Measurements from ENCODE around the gene RASSF4.

The RASSF4 gene

GRCh38 chr10:44926751-44927351 lies 32.8 kb upstream of the RASSF4 start:
- peak; percentile 20 for DNase-seq

DNA sequence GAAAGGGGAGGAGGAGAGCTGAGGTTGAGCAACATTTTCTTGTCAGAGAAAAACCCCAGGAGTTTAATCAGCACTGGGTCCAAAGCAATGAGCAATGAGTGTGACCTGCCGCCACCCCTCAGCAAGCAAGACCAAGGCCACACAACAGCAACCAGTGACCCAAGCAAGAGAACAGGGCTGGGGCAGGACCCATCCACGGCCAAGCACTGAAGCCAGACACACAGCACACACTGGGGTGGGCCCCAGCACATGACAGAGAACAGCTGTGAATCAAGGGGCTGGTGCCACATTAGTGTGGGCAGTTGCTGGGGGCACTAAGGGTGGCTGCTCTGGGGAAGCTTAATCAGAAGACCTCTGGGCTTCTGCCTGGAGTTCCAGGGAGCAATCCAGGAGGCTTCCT lies 32.2 kb upstream of the RASSF4 start:
- DNase-seq, result no peak

- DNase-seq, result no peak
Observed at GRCh38 chr10:44928462-44928861, 31.1 kb upstream of the RASSF4 start.

DNA sequence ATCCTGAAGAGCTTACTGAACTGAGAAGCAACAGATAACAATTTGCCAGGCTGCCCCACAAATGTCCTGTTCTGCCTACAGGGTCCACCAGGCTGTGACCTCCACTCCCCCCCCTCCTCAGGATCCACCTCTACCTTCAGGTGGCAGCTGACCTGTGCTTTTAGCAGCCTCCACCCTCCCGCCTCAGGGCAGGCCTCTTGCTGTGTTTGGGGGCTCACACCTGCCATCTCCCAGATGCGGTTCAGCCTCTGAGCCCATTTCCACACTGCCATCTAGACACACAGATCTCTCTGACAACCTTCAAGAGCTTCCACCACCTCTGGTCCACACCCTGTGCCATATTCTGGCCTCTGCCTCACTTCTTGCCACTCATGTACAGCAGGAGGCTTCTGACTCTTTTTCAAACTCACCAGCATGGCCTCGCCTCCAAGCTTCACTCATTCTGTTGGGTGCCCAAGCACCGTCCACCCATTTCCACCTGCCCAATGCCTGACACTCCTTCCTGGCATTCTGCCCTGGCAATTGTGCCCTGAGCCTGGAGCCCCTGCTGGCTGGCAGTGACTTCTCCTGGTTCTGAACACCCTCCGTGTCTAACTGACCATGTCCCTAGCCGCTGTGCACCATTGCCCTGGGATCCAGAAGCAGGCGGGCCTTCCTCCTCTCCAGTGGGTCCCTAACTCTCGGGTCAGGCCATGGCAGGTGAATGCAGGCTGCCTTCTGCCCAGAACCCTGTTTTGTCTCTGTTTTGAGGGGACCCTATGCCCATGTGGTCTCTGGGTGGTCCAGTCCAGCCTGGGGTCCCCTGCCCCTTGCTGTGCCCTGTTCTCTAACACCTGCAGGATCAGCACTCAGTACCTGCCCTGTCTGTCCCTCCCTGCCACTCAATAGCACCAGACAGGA lies 30.0 kb upstream of the RASSF4 start:
- no peak for DNase-seq

GRCh38 chr10:44930904-44931620 lies 28.5 kb upstream of the RASSF4 start:
- no peak for DNase-seq

GRCh38 chr10:44931621-44932516 lies 27.7 kb upstream of the RASSF4 start:
- DNase-seq, result no peak

- peak; percentile 73 for DNase-seq
Observed at GRCh38 chr10:44932517-44933450, 26.8 kb upstream of the RASSF4 start.

- DNase-seq, result no peak
Observed at GRCh38 chr10:44933451-44934321, 25.9 kb upstream of the RASSF4 start.

- DNase-seq, result no peak
Observed at GRCh38 chr10:44934416-44935200, 25.0 kb upstream of the RASSF4 start.

- DNase-seq, result no peak
Observed at GRCh38 chr10:44935201-44935965, 24.2 kb upstream of the RASSF4 start.

DNA sequence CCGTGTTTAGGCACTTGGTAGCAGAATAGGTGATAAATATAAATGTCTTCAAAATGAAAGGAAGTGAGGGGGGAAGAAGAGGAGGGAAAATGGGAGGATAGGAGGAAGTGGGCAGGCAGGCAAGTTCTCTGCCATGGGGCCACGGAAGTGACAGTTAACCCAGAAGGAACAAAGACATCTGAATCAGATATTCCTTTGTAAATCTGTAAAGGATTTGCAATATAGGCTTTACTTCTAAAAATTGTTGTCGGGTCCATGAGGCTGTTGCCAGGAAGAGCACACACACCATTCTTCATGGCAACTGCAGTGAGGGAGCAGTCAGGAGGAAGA lies 23.7 kb upstream of the RASSF4 start:
- no peak for DNase-seq

DNA sequence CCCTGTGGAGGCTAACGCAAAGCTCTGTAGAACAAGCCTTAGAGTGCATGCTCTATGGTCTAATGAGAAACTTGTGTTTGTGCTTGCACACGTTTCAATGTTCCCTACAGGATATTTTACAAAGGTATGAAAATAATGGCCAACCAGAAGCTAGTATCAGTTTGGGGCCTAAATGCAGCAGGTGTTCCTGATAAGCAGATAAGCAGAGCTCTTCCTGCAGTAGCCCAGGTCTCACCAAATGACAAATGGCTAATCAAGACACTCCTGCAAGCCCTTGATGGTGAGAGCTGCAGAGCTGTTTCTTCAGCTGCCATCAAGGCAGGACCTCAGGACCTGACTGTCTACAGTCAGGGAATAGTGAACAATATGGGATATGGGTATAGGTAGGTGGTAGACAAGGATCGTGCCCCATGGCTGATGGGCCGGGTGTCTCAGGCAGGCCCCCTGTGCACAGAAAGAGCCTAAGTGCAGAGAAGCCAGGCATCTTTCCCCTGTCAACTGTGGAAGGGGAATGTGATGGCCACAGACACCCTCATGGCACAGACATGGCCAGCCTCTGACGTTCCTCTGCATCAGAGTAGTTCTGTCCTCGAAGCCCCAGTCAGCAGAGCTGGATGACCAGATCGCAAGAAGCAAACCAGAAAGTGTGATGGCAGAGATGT lies 23.2 kb upstream of the RASSF4 start:
- no peak for DNase-seq

GRCh38 chr10:44937196-44938005 lies 22.2 kb upstream of the RASSF4 start:
- DNase-seq, result no peak

DNA sequence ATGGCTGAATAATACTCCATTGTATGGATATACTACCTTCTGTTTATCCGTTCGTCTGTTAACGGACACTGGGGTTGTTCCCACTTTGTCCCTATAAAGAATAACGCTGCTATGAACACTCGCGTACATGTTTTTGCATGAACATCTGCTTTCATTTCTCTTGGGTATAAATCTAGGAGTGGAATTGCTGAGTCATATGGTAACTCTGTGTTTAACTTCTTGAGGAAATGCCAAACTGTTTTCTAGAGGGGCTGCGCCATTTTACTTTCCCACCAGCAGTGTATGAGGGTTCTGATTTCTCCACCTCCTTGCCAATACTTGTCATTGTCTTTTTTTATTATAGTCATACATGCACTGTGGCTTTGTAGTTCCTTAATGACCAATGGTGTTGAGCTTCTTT lies 20.6 kb upstream of the RASSF4 start:
- DNase-seq, result no peak

GRCh38 chr10:44939691-44940401 lies 19.8 kb upstream of the RASSF4 start:
- no peak for DNase-seq

DNA sequence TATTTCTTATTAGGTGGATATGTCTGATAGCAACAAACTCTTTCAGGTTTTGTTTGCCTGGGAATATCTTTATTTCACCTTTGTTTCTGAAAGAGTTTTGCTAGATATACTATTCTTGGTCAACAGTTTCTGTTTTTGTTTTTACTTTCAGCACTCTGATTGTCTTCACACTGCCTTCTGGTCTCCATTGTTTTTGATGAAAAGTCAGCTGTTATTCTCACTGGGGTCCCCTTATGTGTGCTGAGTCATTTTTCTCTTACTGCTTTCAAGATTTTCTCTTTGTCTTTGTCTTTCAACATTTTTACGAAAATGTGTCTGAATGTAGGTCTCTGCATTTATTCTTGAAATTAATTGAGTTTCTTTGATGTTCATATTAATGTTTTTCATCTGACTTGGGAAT lies 15.2 kb upstream of the RASSF4 start:
- no peak for DNase-seq

Data from right kidney (tissue), 1 donor.